SK-N-MC (cell line): Measurements from ENCODE around the gene OR51B6.

Source experiments
- DNase-seq: peaks from one replicate; pipeline ENCODE4 v3.0.0-alpha.2; 2011; ENCODE audit warnings: low read depth, low spot score
- H3K27ac ChIP-seq: fragments of 200-600 bp; sonication (generic); 2 replicates; pipeline ENCODE4 v1.5.1; 2016; ENCODE audit warnings: mixed run types
- H3K36me3 ChIP-seq: fragments of 200-600 bp; sonication (generic); 2 replicates; pipeline ENCODE4 v1.6.1; 2017; ENCODE audit warnings: antibody characterized with exemption, low read length, mixed read lengths; ENCODE audit not compliant: insufficient read depth
- H3K4me3 ChIP-seq: fragments of 200-600 bp; sonication (generic); 2 replicates; pipeline ENCODE4 v1.5.1; 2016
- H3K9ac ChIP-seq: fragments of 200-600 bp; sonication (generic); 2 replicates; pipeline ENCODE4 v1.8.0; 2017; ENCODE audit warnings: mixed run types, mixed read lengths; ENCODE audit not compliant: insufficient read length
- H3K9me3 ChIP-seq: fragments of 200-600 bp; sonication (generic); 2 replicates; pipeline ENCODE4 v1.6.1; 2017; ENCODE audit warnings: low read depth, mild to moderate bottlenecking, antibody characterized with exemption, low read length, moderate library complexity, mixed read lengths
- EZH2 ChIP-seq: fragments of 200-600 bp; sonication (generic); IDR thresholded peaks from one replicate; pipeline ENCODE4 v1.6.1; 2017; ENCODE audit warnings: antibody characterized with exemption
- FOXP2 ChIP-seq: optimal IDR thresholded peaks from 2 replicates; pipeline ENCODE3; 2011; ENCODE audit warnings: mild to moderate bottlenecking, moderate library complexity; ENCODE audit not compliant: insufficient read depth; ENCODE audit errors: extremely low read length, control extremely low read depth
- POLR2AphosphoS5 ChIP-seq: IDR thresholded peaks from 2 replicates; pipeline ENCODE4 v1.6.1; 2012; ENCODE audit warnings: mild to moderate bottlenecking, low read depth, low read length, borderline replicate concordance

OR51B6 gene

GRCh38 chr11:5369789-5370188, 18.5 kb downstream of the OR51B6 start:
- no peak overlapping the region for H3K27ac ChIP-seq
- TF ChIP-seq POLR2AphosphoS5 = no peak
- no peak for TF ChIP-seq EZH2
- no peak for TF ChIP-seq FOXP2
- no peaks in the 10 kb centered on the region for H3K36me3 ChIP-seq
- H3K9me3 ChIP-seq = no peaks in the 10 kb centered on the region
- no peak overlapping the region for H3K9ac ChIP-seq
- DNase-seq = no peak
- no peak overlapping the region for H3K4me3 ChIP-seq

- no peak overlapping the region for H3K9ac ChIP-seq
- no peak overlapping the region for H3K27ac ChIP-seq
- TF ChIP-seq FOXP2 (no peak), POLR2AphosphoS5 (no peak), EZH2 (no peak)
- H3K9me3 ChIP-seq = no peaks in the 10 kb centered on the region
- H3K4me3 ChIP-seq = no peak overlapping the region
- no peaks in the 10 kb centered on the region for H3K36me3 ChIP-seq
- peak; percentile 5 for DNase-seq
Observed at GRCh38 chr11:5380740-5381342, 29.5 kb downstream of the OR51B6 start.

GRCh38 chr11:5383576-5383975, 32.3 kb downstream of the OR51B6 start, which contains the start of gene OR51M1:
Gene OR51M1 (plus strand): TSS chr11:5383812. CDS start chr11:5389399, 5,587 bp downstream.
- TF ChIP-seq POLR2AphosphoS5 (no peak), FOXP2 (no peak), EZH2 (no peak)
- Histone ChIP-seq H3K27ac (no peak within 1 kb of the TSS), H3K9me3 (no peaks in the 10 kb centered on the region), H3K4me3 (no peak within 1 kb of the TSS), H3K9ac (no peak within 1 kb of the TSS), H3K36me3 (no peaks in the 10 kb centered on the region)
- no peak for DNase-seq

- H3K9me3 ChIP-seq = no peaks in the 10 kb centered on the region
- H3K27ac ChIP-seq = no peak overlapping the region
- no peak for DNase-seq
- no peak overlapping the region for H3K4me3 ChIP-seq
- no peak overlapping the region for H3K9ac ChIP-seq
- H3K36me3 ChIP-seq = no peaks in the 10 kb centered on the region
- TF ChIP-seq EZH2 = no peak
- TF ChIP-seq POLR2AphosphoS5 = no peak
- TF ChIP-seq FOXP2 = no peak
Observed at GRCh38 chr11:5384335-5384734, 33.0 kb downstream of the OR51B6 start.

GRCh38 chr11:5390210-5390609, 38.9 kb downstream of the OR51B6 start:
- Histone ChIP-seq H3K36me3 (no peaks in the 10 kb centered on the region), H3K27ac (no peak overlapping the region), H3K9ac (no peak overlapping the region), H3K4me3 (no peak overlapping the region), H3K9me3 (no peaks in the 10 kb centered on the region)
- no peak for DNase-seq
- TF ChIP-seq FOXP2 (no peak), POLR2AphosphoS5 (no peak), EZH2 (no peak)

- Histone ChIP-seq H3K36me3 (no peaks in the 10 kb centered on the region), H3K9ac (no peak overlapping the region), H3K4me3 (no peak overlapping the region), H3K9me3 (no peaks in the 10 kb centered on the region), H3K27ac (no peak overlapping the region)
- no peak for DNase-seq
- TF ChIP-seq FOXP2 (no peak), POLR2AphosphoS5 (no peak), EZH2 (no peak)
Observed at GRCh38 chr11:5394091-5394490, 42.8 kb downstream of the OR51B6 start.

GRCh38 chr11:5398936-5399335, 47.6 kb downstream of the OR51B6 start:
- H3K36me3 ChIP-seq = no peaks in the 10 kb centered on the region
- H3K4me3 ChIP-seq = no peak overlapping the region
- H3K9me3 ChIP-seq = no peaks in the 10 kb centered on the region
- TF ChIP-seq FOXP2 (no peak), EZH2 (no peak), POLR2AphosphoS5 (no peak)
- DNase-seq = no peak
- H3K9ac ChIP-seq = no peak overlapping the region
- no peak overlapping the region for H3K27ac ChIP-seq
